Activated CD4-positive, alpha-beta T cell treated with anti-CD3 and anti-CD28 coated beads, Interleukin-2, amount 10 ng/mL, durations not matched to agents 24 days and 14 days (primary cell): ENCODE measurements around the gene EXOC4. TPM values are rescaled to one million over a fixed set of nuclear protein-coding genes. Genes with fewer than 3 reads are reported as not detected.

ENCODE experiments used
- DNase-seq: peaks from one replicate; pipeline ENCODE4 v3.0.0; 2022
- H3K27ac Mint-ChIP-seq: one replicate; pipeline ENCODE4 v1.8.0; 2022; ENCODE audit warnings: mild to moderate bottlenecking, mixed read lengths
- H3K27me3 Mint-ChIP-seq: one replicate; pipeline ENCODE4 v1.8.0; 2022; ENCODE audit warnings: mixed read lengths
- H3K36me3 Mint-ChIP-seq: one replicate; pipeline ENCODE4 v1.8.0; 2022; ENCODE audit warnings: low read depth, mild to moderate bottlenecking, mixed read lengths
- H3K4me1 Mint-ChIP-seq: one replicate; pipeline ENCODE4 v1.8.0; 2021; ENCODE audit warnings: mixed read lengths
- H3K4me3 Mint-ChIP-seq: one replicate; pipeline ENCODE4 v1.8.0; 2022; ENCODE audit warnings: mild to moderate bottlenecking, moderate library complexity, mixed read lengths
- H3K9me3 Mint-ChIP-seq: one replicate; pipeline ENCODE4 v1.8.0; 2021; ENCODE audit warnings: mixed read lengths
- intact Hi-C: fragments of 100-400 bp; cut with micrococcal nuclease; formaldehyde crosslinking; loops from one replicate; pipeline ENCODE4 v1.15.1; 2023
- total RNA-seq: library from RNA; stranded (reverse); gene quantifications from 2 replicates; pipeline ENCODE4 v1.2.3, GENCODE V29; 2022

EXOC4 gene
- total RNA-seq, 1 donor from 2014 or later, result 53.0 TPM

- no peak for DNase-seq
- Mint-ChIP-seq H3K36me3 (peaks cover 3% of the 10 kb centered on the region), H3K4me1 (peaks cover 3% of the 10 kb centered on the region), H3K9me3 (peaks cover 18% of the 10 kb centered on the region), H3K27ac (no peak overlapping the region), H3K27me3 (no peaks in the 10 kb centered on the region), H3K4me3 (no peak overlapping the region)
- intact Hi-C loops, result no loop called here
These were observed 95.4 kb downstream of the EXOC4 start for GRCh38 chr7:133348250-133348649.

DNA sequence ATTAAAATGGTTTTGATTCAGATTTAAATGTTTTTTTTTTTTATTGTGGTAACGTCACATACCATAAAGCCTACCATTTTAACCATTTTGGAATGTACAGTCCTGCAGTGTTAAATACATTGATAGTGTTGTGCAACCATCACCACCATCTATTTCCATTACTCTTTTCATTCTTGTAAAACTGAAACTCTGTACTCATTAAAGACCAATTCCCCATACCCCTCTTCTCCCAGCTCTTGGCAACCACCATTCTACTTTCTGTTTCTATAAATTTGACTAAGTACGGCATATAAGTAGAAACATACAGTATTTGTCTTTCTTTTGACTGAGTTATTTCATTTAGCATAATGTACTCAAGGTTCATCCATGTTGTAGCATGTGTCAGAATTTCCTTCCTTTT, 96.2 kb downstream of the EXOC4 start:
- Mint-ChIP-seq H3K9me3 (peaks cover 23% of the 10 kb centered on the region), H3K36me3 (peaks cover 4% of the 10 kb centered on the region), H3K4me3 (no peak overlapping the region), H3K27ac (no peak overlapping the region), H3K4me1 (peaks cover 2% of the 10 kb centered on the region), H3K27me3 (no peaks in the 10 kb centered on the region)
- no peak for DNase-seq
- intact Hi-C loops, result no loop called here

- Mint-ChIP-seq H3K9me3 (peaks cover 23% of the 10 kb centered on the region), H3K4me1 (no peaks in the 10 kb centered on the region), H3K4me3 (no peak overlapping the region), H3K36me3 (peaks cover 5% of the 10 kb centered on the region), H3K27ac (no peak overlapping the region), H3K27me3 (no peaks in the 10 kb centered on the region)
- no peak for DNase-seq
- intact Hi-C loops, result no loop called here
These were observed 99.6 kb downstream of the EXOC4 start for GRCh38 chr7:133352430-133352829.

DNA sequence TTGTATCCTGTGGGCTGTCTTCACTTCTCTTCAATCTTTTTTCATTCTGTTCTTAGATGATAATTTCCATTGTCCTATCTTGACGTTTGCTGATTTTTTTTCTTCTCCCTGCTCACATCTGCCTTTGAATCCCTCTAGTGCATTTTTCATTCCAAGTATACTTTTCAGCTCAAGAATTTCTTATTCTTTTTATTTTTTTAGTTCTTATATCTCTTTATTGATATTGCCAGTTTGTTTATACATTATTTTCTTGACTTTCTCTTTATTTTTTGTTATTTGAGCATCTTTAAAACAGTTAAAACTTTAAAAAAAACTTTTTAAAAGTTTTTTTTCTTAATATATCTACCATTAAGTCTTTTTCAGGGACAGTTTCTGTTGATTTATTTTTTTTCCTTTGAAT, 100.9 kb downstream of the EXOC4 start:
- intact Hi-C loops, result no loop called here

GRCh38 chr7:133354546-133355324, 101.9 kb downstream of the EXOC4 start:
- intact Hi-C loops, result no loop called here
- DNase-seq, result no peak
- Mint-ChIP-seq H3K36me3 (peaks cover 5% of the 10 kb centered on the region), H3K27me3 (no peaks in the 10 kb centered on the region), H3K4me1 (no peaks in the 10 kb centered on the region), H3K27ac (no peak overlapping the region), H3K4me3 (no peak overlapping the region), H3K9me3 (peaks cover 18% of the 10 kb centered on the region)

More for the DNA sequence above, 100.9 kb downstream of the EXOC4 start:
- no peak for DNase-seq
- Mint-ChIP-seq H3K9me3 (peaks cover 20% of the 10 kb centered on the region), H3K4me1 (no peaks in the 10 kb centered on the region), H3K36me3 (peaks cover 5% of the 10 kb centered on the region), H3K27me3 (no peaks in the 10 kb centered on the region), H3K4me3 (no peak overlapping the region), H3K27ac (no peak overlapping the region)

DNA sequence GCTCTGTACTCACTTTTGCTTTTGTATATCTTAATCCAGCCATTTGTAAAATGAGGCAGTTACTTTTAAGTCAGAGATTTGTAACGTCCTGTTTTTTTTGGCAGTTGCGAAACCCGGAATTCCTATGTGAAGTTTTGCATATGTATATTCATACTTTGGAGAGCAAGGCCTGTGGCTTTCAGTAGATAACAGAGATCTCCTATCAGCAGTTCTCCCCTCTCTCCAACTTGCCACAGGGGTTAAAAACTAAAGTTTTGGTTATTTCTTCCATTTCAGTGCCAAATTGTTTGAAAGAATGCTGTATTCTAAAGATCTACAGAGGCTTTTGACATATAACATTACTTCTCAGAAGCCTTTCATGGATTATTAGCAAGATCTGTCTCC, 102.4 kb downstream of the EXOC4 start:
- no peak overlapping the region for H3K27ac Mint-ChIP-seq
- no peak overlapping the region for H3K4me3 Mint-ChIP-seq
- intact Hi-C loops, result no loop called here
- H3K36me3 Mint-ChIP-seq, result peaks cover 7% of the 10 kb centered on the region
- H3K4me1 Mint-ChIP-seq, result no peaks in the 10 kb centered on the region
- peaks cover 13% of the 10 kb centered on the region for H3K9me3 Mint-ChIP-seq
- H3K27me3 Mint-ChIP-seq, result no peaks in the 10 kb centered on the region
- DNase-seq, result no peak

- Mint-ChIP-seq H3K36me3 (peaks cover 8% of the 10 kb centered on the region), H3K27ac (no peak overlapping the region), H3K4me1 (no peaks in the 10 kb centered on the region), H3K4me3 (no peak overlapping the region), H3K9me3 (peaks cover 13% of the 10 kb centered on the region), H3K27me3 (no peaks in the 10 kb centered on the region)
- intact Hi-C loops, result no loop called here
- DNase-seq, result no peak
These were observed 102.9 kb downstream of the EXOC4 start for GRCh38 chr7:133355822-133356221.

GRCh38 chr7:133358708-133359107, 105.8 kb downstream of the EXOC4 start:
- H3K9me3 Mint-ChIP-seq, result peaks cover 2% of the 10 kb centered on the region
- no peaks in the 10 kb centered on the region for H3K27me3 Mint-ChIP-seq
- no peaks in the 10 kb centered on the region for H3K4me1 Mint-ChIP-seq
- peaks cover 10% of the 10 kb centered on the region for H3K36me3 Mint-ChIP-seq
- no peak overlapping the region for H3K4me3 Mint-ChIP-seq
- no peak overlapping the region for H3K27ac Mint-ChIP-seq
- intact Hi-C loops, result no loop called here
- no peak for DNase-seq

DNA sequence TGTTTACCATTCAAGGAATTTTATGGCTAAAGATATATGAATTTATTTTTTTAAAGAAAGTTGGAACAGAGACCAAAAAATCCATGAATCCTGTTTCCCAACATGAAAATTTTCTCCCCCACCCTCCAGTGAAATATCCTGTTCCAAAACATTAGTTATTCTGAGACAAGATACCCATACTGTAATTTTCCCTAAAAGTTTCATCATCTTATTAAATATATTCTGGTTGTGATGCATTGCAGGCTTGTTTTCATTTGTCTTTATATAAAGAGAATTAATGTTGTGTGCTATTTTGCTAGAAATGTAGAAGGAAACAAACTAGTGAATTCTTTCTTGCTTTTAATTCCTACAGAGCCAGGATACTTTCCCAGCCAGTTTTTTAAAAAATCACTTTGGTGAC, 106.6 kb downstream of the EXOC4 start:
- Mint-ChIP-seq H3K9me3 (no peaks in the 10 kb centered on the region), H3K36me3 (peaks cover 9% of the 10 kb centered on the region), H3K4me3 (no peak overlapping the region), H3K27me3 (no peaks in the 10 kb centered on the region), H3K27ac (no peak overlapping the region), H3K4me1 (no peaks in the 10 kb centered on the region)
- intact Hi-C loops, result no loop called here
- no peak for DNase-seq

DNA sequence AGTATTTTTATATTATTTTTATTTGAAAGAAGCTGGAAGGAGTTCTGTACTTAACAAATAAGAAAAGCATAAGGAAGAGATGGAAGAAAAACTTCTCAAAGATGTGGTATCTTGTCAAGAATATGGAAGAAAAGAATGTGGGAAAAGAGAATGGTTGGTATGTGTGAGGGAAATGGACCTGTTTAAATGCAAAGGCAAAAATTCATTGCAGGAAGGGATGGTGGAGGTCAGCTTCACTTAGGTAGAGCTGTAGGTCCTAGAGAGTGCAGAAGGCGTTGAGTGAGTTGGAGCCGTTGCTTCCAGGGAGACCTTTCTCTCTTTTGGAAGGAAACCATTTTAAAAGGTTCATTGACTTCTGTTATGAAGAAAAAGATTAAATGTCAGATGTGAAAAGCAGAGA, 107.3 kb downstream of the EXOC4 start:
- DNase-seq, result no peak
- Mint-ChIP-seq H3K9me3 (no peaks in the 10 kb centered on the region), H3K27ac (no peak overlapping the region), H3K4me3 (no peak overlapping the region), H3K27me3 (no peaks in the 10 kb centered on the region), H3K36me3 (peaks cover 9% of the 10 kb centered on the region), H3K4me1 (peaks cover 2% of the 10 kb centered on the region)
- intact Hi-C loops, result no loop called here

- Mint-ChIP-seq H3K4me3 (no peak overlapping the region), H3K36me3 (peaks cover 7% of the 10 kb centered on the region), H3K27me3 (no peaks in the 10 kb centered on the region), H3K9me3 (no peaks in the 10 kb centered on the region), H3K27ac (no peak overlapping the region), H3K4me1 (peaks cover 3% of the 10 kb centered on the region)
- intact Hi-C loops, result no loop called here
- DNase-seq, result no peak
These were observed 108.9 kb downstream of the EXOC4 start for GRCh38 chr7:133361806-133362205.

DNA sequence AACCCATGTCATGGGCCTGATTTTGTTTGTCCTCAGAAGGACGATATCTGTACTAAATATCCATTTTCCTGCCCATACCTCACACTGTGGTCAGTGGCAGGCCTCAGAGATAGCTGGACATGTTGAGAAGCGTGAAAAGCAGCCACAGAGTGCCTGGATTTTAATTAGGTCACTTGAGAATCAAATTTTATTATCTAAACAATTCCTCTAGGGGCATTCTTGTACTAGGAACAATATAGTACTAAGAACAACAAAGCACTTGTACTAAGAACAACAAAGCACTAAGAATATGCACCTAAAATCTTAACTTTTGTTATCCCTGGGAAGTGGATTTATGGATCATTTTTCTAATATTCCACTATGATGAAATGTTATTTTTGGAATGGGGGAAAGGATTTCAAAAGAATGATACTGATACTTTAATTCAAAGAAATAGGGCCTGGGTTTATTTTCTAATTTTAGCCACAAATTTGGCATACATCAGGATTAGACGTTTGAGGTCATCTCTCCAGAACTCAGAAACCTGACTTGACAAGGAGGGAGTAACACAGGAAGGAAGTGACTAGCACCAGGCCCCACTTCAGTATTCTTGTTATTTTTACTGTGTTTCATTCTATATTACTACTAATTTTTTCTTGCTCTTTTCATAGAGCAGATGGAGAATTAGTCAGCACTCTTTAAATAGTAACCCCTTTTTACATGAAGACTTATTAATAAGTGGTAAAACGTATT, 112.2 kb downstream of the EXOC4 start:
- Mint-ChIP-seq H3K4me3 (no peak overlapping the region), H3K27ac (no peak overlapping the region), H3K27me3 (no peaks in the 10 kb centered on the region), H3K9me3 (no peaks in the 10 kb centered on the region), H3K36me3 (peaks cover 7% of the 10 kb centered on the region), H3K4me1 (peaks cover 5% of the 10 kb centered on the region)
- DNase-seq, result no peak
- intact Hi-C loops, result no loop called here

DNA sequence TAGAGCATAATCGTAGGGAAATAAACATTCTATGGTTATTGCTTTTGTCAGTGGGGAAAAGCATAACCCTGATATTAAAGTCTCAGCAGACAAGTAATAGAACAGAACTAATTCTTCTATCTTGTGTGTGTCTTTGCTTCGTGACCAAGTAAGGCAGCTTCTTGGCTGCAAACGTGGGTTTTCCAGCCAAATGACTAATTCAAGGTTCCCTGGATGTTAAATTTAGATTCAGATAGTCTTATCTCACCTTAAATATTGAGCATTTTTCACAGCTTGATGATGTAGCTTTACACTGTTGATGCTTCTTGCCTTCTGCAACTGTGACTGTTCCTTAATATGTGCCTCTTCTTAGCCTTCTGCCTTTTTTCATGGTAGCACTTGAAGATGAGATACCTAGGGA, 113.0 kb downstream of the EXOC4 start:
- intact Hi-C loops, result no loop called here
- Mint-ChIP-seq H3K4me3 (no peak overlapping the region), H3K27me3 (no peaks in the 10 kb centered on the region), H3K36me3 (peaks cover 3% of the 10 kb centered on the region), H3K4me1 (peaks cover 5% of the 10 kb centered on the region), H3K9me3 (no peaks in the 10 kb centered on the region), H3K27ac (no peak overlapping the region)
- no peak for DNase-seq

DNA sequence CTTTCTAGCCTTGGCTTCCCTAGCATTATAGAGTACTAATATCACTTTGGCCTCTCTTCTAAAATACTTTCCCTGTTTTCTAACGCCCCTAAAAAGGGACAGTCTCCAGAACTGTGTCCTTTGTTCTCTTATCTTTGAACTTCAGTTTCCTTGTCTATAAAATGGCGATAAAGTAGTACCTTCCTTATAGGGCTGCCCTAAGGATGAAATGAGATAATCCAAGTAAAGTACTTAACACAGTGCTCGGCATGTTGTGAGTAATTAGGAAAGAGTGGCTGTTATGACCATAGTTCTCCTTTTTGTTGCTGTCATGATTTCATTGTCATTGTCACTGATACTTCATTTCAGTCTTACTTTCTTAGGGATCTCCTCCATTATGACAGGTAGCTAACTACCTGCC, 114.7 kb downstream of the EXOC4 start:
- Mint-ChIP-seq H3K27ac (no peak overlapping the region), H3K27me3 (no peaks in the 10 kb centered on the region), H3K4me1 (peaks cover 5% of the 10 kb centered on the region), H3K9me3 (no peaks in the 10 kb centered on the region), H3K4me3 (no peak overlapping the region), H3K36me3 (no peaks in the 10 kb centered on the region)
- intact Hi-C loops, result no loop called here
- DNase-seq, result no peak
